UCSD-AML1 (cell line): ENCODE measurements around the gene QRFP.

Source experiments
- DNase-seq: peaks from one replicate; lab custom pipeline; 2025; ENCODE audit not compliant: unreplicated experiment; lab: John Stamatoyannopoulos, UW

QRFP gene

DNA sequence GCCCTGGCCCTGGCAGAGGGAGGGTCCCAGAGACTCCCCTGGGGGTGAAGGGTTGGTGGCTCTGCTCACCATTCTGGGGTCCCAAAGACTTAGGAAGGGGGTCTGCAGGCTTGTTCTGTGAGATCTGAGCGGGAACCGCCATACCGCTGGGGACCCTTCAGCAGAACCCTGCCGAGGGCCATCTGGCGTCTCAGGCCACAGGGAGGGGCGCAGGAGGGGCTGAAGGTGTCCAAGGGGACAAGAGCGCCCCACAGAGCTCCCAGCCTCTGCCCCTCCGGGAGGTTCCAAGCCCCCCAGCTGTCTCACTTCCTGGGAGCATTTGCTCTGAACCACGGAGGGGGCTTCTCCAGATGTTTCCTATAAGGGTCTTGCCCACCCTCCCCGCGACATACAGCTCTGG is 37.6 kb upstream of the QRFP start:
- DNase-seq, result no peak

DNA sequence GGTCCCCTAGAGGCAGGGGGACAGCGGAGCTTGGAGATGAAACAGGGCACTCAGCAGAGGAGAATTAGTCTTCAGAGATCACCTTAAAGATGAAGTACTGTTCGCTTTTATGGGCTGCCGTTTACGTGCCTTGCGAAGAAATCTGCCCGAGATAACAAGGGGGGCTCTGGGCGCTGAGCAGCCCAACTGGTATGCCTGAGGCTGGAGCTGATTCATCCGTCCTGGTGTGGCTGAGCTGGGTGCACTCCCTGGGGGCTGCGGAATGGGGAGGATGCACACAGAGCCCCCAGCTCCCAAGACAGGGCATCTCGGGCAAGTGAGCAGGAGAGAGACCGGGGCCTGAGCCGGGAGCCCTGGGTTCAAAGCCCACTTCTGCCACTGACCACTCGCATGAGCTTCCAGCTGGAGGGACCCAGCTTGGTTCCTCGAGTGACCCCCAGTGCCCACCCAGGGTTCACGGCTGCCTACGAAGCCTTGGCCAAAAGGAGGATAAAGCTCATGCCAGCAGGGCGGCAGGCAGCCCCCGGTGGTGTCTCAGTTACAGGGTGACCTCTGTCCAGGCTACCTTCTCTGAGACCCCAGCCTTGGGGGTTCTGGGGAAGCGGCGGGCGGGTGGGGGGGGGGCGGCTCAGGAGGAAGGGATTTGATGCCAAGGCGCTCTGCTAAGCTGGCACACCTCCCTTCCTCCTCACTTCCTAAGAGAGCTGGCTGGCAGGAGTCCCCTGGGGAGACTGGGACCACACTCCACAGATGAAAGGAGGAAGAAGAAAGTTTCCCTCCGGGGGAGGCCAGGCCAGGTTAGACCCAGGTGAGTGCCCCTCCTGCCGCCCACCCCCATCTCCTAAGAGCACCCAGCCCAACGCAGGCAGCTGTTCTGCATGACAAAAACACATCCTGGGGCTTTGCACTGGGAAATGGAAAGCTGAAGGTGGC is 36.8 kb upstream of the QRFP start:
- no peak for DNase-seq

DNA sequence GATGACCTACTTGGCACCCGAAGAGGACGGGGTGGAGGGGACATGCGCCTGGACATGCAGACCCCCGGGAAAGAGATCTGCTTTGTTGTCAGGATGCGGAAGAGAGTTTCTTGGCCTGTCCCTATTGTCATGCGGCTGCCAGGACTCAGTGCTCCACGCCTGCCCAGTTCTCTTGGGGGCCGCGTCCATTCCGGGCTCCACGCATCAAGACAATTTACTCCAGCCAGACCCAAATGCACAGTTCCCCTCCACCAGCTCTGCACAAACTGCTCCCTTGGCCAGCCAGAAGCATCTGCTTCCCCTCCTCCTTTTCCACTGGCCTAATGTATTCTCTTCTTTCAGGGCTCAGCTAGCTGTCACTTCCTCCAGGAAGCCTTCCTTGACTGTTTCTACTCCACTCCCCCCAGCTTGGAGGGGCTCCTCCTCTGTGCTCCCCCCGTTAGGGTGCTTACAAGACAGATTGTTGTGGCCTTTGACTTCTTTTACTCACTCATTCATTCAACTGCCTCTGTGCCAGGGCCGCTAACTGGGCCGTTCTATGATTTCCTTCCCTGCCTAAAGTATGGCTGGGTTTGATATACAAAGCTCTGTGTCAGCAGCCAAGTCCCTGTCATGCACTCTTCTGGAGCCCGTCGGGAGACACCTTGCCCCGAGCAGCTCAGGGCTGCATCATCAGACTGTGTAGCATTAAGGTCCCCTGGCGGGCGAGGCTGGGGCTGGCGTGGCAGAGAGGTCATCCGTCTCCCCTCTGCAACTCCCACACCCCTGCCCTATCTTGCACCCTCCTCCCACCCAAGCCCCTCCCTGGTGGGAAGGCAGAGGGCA is 35.9 kb upstream of the QRFP start:
- no peak for DNase-seq

DNA sequence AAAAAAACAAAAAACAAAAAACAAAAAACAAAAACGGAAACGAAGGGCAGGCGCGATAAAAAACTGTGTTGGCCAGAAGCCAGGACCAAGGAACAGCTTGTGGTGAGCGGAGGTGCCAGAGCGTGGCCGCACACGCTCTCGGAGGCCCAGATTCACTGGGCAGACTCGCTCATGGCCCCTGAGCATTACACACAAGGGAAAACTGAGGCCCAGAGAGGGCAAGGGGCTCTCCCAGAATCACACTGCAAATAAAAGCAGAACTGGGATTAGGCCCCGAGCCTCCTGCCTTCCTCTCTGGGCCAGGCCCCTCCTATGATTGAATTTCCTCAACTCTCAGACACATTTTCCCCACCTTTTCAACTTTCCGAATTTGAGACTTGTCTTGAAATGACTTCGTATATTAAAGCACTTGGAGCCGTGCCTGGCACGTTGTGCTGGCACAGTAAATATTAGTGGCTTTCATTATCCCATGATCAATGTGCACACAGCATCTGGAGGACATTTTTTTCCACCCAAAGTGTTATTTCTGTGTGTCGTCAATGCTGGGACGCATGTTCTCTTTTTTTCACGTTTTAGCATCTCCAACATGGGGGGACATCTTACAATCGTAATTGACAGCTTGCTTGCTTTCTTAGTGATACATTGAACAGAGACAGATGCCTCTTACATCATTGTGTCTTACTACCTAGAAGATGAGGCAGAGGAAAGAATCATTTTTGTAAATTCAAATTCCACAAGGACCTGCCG is 35.1 kb upstream of the QRFP start:
- DNase-seq, result no peak

DNA sequence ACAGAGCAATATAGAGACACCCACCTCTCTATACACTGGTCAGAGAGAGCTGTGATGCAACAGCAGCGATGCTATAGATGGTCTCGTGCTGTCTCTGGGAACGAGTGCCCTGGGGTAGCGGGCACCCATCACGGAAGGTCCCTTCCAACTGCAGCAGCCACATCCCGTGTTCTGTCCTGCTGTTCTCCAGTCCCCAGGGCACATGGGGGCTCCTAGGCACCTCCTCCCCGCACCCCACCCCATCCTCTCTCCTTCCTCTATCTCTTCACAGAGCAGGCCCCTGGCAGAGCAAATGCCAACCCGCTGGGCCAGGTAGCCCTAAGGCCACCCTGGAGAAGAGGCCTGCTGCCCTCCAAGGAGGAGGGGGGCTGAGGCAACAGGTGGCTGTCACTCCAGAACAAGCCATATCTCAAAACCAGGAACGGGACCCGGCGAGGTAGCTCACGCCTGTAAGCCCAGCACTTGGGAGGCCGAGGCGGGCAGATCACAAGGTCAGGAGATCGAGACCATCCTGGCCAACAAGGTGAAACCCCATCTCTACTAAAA is 34.3 kb upstream of the QRFP start:
- DNase-seq, result no peak

DNA sequence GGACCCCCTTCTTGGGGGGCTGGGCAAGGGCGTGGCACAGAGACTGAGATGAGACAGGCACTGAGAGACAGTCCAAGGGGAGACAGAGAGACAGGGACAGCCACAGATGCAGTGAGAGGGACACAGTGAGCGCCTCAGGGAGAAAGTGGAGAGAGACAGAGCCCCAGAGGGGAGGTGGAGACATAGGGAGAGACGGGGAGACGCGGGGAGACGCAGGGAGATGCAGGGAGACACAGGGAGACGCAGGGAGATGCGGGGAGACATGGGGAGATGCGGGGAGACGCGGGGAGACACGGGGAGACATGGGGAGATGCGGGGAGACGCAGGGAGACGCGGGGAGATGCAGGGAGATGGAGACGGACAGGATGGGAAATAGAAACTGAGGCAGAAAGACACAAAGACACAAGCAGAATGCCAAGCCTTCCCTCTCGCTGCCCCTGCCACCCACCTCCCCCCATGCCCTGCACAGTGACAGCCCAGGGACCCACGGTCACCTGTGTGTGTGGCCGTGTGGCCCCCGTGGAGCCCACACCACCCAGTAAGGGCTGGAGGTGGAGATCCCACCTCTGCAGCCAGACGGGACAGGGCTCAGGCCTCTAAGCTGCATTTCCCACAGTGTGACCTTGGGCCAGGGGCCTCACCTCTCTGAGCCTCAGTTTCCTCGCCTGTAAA is 33.7 kb upstream of the QRFP start:
- no peak for DNase-seq

DNA sequence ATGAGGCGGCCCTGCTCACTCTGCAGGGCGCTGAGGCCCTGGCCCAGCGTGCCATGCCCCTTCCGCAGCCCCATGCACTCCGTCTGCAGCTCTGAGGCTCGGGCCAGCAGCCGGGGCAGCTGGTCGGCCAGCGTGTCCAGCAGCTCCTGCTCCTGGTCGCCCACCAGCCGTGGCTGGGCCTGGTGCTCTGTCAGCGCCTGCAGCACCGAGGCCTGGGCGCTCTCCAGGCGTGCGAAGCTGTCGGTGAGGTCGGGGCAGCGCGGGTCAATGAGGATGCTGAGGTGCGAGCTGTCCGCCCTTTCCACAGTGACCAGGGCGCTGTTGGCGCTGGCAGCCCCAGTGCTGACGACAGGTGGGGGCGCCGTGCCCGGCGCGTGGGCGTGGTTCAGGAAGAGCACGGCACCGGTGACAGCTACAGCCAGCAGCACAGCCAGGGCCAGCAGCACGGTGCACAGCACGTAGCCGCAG is 33.0 kb upstream of the QRFP start:
- DNase-seq, result no peak

DNA sequence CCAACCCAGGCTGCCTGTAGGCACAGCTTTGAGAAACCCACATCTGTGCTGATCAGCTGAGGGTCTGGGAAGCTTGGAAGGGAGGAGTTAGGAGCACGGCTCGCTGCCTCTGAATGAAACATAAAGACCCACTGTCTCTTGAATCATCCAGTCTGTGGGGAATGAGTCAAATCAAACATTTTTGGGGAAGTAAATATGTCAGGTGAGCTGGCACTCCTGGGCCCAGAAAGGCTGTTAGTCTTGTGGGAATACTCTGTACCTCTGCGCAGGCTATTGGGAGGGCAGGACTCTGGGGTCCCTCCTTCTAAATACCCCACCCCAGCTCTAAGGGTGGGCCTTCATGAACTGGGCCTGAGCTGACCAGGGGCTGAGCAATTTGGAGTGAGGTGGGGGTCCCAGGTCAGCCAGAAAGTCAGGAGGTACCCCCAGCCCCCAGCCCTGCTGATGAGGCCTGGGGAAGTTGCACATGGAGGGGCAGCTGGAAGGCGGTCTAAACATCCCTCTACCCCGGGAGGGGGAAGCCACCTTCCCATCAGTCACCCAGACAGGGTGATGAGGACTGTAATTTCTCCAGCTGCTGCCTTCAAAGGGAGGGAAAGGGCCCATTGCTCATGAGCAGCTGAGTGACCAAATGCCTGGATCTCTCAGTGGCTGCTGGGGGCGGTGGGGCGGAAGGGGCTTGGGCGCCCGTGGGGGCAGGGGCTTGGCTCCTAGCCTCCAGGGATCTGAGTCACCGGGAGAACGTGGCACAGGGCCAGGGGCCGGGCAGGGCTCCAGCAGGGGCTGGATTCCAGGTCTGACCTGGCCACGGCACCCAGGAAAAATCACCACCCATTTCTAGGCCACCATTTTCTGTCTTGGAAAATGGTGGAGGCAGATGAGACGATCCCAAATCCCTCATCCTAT is 31.6 kb upstream of the QRFP start:
- no peak for DNase-seq

DNA sequence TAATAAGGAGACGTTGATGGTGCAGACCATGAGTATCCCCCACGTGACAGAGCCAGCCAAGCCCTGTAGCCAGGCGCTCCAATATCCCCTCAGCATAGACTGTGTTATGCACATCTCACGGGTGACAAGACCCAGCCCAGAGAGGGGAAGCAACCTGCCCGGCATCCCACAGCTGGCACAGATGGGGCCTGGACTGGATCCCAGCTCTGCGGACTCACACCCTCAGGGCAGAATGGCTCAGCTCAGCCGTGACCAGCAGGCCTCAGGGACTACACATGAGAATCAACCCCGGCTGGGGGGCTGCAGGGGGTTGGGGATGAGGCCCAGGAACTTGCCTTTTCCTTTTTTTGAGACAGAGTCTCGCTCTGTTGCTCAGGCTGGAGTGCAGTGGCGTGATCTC is 30.7 kb upstream of the QRFP start:
- no peak for DNase-seq

DNA sequence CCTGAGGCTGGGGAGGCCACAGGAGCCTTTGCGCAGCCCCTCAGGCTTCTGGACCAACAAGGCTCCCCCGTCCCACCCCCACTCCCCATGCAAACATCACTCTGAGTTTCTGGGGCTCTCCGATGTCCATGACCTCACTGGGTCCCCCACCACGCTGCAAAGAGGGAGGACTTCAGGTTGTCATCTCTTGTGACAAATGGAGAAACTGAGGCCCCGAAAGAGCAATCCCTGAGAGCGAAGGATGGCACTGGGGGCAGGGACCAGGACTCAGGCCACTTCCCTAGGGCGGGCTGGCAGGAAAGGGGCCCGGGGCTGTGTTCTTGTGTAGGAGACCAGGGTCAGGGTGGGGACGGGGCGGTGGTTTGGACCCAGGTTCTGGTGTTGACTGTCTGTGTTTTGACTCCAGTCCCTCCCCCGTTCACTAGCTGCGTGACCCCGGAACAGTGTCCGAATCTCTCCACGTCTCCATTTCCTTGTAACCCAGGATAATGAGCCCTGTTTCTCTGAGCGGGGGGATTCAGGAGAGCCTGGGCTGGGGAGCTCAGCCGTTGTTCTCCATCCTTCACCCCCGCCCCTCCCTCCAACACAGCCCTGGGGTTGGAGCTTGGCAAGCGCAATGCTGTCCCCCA is 28.6 kb upstream of the QRFP start:
- no peak for DNase-seq

DNA sequence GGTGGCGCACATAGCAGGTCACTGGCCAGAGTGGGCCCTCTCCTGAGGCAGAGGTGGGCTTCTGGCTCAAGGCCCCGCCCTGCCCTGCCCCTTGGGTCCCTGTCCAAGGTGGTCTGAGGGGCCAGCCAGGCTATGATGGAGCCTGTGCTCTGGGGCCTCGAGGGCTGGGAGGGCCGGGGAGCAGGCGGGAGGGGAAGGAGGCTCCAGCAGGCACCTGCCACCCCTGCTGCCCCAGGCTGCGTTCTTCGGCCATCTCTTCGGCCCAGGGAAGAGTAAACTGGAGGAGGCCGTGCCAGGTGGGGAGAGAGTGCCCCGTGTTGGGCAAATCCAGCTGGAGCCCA is 27.8 kb upstream of the QRFP start:
- no peak for DNase-seq

DNA sequence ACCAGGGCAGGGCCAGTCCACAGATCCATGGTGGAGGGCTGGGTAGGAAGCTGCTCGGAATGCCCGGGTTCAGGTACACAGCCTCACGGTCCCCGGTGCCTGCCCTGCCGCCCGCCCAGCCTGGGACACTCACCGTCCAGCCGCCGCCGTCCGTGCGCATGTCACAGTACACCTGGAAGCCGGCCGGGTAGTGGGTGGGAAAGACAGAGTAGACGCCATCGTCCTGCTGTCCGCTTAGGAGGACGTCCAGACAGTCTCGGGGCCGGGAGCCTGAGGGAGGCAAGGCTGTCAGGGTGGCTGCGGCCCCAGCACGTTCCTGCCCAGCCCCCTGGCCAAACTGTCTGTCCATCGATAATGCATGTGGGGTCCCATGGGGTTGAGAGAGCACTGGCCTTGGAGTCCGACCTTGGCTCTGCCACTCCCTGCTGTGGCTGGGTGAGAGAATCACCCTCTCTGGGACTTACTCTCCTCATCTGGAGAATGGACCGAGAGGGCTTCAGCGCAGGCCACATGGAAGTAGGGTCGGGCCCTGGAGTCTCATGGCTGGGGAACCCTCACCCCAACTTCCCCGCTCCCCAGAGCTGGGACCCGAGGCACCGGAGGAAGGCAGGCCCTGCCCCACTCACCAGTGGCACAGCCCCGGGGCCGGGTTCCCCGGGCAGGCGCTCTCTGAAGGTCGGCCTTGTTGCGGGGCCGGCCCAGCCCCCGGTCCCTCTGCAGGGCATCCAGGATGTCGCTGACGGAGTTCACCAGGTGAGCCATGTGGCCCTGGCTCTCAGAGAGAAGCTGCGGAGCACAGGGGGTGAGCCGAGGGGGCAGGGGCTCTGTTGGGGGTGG is 27.2 kb upstream of the QRFP start:
- DNase-seq, result no peak

DNA sequence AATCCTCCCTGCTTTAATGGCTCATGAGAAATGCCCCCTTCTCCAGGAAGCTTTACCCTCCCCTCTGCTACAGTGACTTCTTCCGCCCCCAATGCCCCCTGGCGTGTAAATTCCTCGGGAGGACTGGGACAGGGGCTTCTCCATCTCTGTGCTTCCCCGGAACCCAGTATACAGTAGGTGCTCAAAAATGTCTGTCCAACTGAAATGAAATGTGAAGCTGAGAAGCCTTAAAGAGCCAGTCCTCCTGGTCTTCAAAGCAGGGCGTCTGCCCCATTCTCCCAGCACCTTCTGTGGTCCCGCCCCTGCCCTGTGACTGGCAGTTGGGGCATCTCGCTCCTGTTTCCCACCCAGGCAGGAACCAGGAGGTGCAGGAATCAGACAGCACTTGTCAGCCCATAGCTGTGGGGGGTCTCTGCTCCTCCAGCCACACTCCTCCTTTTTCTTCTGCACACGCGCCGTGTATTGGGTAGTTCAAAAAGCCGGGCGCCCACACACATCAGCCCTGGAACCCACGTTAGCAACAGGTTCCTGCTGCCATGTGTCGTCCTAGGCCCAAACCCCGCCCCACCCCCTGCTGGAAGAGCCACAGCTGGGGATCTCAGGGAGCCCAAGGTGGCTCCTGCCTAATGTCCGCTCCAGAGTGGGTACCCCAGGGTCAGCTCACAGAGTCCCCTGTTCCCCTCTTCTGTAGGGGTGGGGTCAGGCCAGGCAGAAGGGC is 26.4 kb upstream of the QRFP start:
- no peak for DNase-seq

DNA sequence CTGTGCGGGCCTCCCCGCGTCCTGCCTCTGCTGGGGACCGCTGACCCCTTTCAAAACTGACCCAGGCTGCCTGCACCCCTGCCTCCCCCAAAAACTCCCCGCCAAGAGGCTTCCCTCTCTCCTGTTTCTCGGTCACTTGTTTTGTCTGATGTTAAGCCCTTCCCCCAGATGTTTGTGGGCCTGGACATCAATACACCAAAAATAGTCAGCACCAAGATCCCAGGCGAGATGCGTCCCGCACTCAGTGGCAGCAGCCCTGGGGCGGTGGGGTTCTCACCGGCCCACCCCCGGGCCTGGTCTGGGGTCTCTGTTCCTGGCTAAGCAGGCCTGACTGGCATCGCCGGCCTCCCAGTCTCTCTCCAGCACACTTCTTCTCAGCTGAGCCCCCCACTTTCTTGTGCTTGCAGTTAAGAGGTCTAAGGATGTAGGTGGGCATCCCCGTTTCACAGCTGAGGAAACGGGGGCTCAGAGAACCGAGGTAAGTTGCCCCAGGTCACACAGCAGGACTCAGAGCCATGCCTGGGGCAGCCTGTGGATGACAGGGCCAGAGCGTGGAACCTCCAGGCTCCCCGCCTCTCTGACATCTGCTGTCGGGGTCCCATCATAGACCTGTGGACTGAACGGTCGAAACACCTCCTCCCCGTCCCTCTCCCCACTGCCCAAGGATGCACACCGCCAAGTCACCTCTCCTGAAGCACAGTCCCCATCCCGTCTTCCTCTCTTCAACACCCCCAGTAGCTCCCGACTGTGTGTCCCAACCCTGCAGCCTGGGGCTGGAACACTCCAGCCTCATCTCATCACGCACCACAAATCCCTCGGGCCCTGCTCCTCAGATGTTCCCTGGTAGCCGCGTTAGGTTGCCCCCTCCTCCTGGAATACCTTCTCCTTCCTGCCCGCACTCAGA is 25.6 kb upstream of the QRFP start:
- no peak for DNase-seq

DNA sequence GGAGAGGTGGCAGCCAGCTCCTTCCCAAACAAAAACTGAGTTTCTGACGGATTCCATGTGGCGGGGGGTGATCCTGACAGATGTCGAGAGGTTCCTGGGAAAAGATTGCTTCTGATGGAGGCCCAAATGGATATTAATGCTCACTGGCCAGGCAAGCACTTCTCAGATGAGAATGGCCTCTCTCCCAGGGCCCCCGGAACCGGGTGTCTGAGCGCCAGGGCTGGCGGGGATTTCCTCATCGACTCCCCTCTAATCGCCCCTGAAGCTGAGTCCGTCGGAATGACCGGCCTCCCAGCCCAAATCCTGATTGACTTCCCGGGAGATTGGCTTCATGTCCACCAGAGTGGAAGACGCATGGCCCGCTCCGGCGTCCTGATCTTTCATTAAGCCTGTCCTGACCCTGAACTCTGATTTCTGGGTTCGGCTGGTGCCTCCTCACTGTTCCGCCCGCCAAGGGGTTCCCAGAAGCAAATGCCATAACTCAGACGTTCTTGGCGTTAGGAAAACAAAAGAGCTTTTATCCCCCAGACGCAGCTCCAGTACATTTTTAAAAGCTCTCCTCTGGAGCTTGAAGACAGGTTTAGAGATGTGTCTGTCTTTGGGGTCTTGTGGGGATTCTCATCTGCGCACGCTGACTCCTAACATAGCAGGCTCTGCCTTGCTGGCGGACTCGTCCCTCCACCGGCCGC is 24.8 kb upstream of the QRFP start:
- DNase-seq, result no peak

DNA sequence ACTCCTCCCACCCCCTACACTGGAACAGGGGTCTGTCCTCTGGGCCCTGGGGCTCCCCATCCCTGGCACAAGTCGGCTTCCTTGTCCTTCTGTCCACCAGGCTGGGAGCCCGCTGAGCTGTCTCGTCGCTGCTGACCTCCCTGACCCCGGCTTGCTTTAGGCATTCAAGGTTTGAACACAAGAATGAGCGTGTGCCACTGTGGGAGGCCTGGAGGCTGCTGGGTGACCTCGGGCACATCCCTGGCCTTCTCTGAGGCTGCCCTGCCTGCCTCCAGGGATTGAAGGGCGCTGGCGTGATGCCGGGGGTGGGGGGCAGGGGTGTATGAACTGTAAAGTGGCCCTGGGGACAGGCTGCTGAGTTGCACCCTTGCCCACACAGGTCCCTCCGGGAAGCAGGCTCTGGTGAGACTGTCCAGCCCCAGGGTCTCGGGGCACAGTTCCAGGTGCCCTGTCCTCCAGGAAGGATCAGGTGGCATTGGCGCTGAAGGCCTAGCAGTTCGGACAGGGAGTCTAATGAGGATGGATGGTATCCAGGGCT is 24.2 kb upstream of the QRFP start:
- DNase-seq, result no peak
